Tibial nerve (tissue), 4 donors: Measurements from ENCODE around the gene JAZF1. TPM values are rescaled to one million over a fixed set of nuclear protein-coding genes. Genes with fewer than 3 reads are reported as not detected.

Source experiments
- DNase-seq, 2 donors: peaks; one replicate each; pipeline ENCODE4 v3.0.0-alpha.2; 2019; ENCODE audit warnings: low spot score in 2 of 2
- H3K27ac ChIP-seq, 4 donors: fragments of 200-600 bp; sonication (generic) in 3 of 4; one replicate each; pipeline ENCODE4 v1.5.1; 2017 to 2019; ENCODE audit warnings: mild to moderate bottlenecking in 1 of 4
- H3K27me3 ChIP-seq, 2 donors: fragments of 200-600 bp; sonication (generic) in 1 of 2; one replicate each; pipeline versions ENCODE4 v1.5.1 to v1.6.0; 2017 to 2019
- H3K36me3 ChIP-seq, 3 donors: fragments of 200-600 bp; sonication (generic); one replicate each; pipeline ENCODE4 v1.5.1; 2018 to 2019
- H3K4me1 ChIP-seq, 4 donors: fragments of 200-600 bp; sonication (generic) in 3 of 4; one replicate each; pipeline ENCODE4 v1.5.1; 2017 to 2019
- H3K4me3 ChIP-seq, 4 donors: fragments of 200-600 bp; sonication (generic) in 3 of 4; one replicate each; pipeline ENCODE4 v1.5.1; 2017 to 2019; ENCODE audit warnings: mild to moderate bottlenecking in 1 of 4, moderate library complexity in 1 of 4
- H3K9me3 ChIP-seq, 4 donors: fragments of 200-600 bp; sonication (generic) in 3 of 4; one replicate each; pipeline ENCODE4 v1.5.1; 2017 to 2019
- CTCF ChIP-seq, 5 experiments: fragments of 200-600 bp in 3 of 5; fragments of 450-650 bp in 2 of 5; sonication (generic) in 3 of 5; IDR thresholded peaks; one replicate each; pipeline ENCODE4 v1.5.1; 2016 to 2019; ENCODE audit warnings: antibody characterized with exemption in 5 of 5, mild to moderate bottlenecking in 3 of 5, moderate library complexity in 2 of 5
- EP300 ChIP-seq, 2 donors: sonication (generic); formaldehyde crosslinking; IDR thresholded peaks; one replicate each; pipeline ENCODE4 v1.6.1; 2017; ENCODE audit warnings: antibody characterized with exemption in 2 of 2, mild to moderate bottlenecking in 1 of 2
- POLR2A ChIP-seq, 2 donors: fragments of 450-650 bp; IDR thresholded peaks; one replicate each; pipeline ENCODE4 v1.6.1; 2017; ENCODE audit warnings: antibody characterized with exemption in 2 of 2, mild to moderate bottlenecking in 2 of 2, moderate library complexity in 2 of 2
- WGBS, 2 donors: methylation state at CpG; one replicate each; pipeline ENCODE4 v1.1.5; 2018; 5-methylcytosine and 5-hydroxymethylcytosine counted together
- total RNA-seq, 4 donors: library from RNA; depleted of rRNA; stranded (reverse); fragments of >200 nt; gene quantifications; one replicate each; pipeline ENCODE4 v1.1.0, GENCODE V29; 2016

The JAZF1 gene
- total RNA-seq, 4 donors from 2014 or later = 6.9 to 17.5 (median 10.7) TPM

- WGBS, 2 donors = 79 to 83% methylated on average over 3 of the region's 3 CpGs
- peaks cover 0 to 13% (median 0%) of the 10 kb centered on the region in 4 donors for H3K4me1 ChIP-seq
- no peaks in the 10 kb centered on the region for H3K9me3 ChIP-seq
- no peaks in the 10 kb centered on the region for H3K27me3 ChIP-seq
- peaks cover 0 to 9% (median 0%) of the 10 kb centered on the region in 3 donors for H3K36me3 ChIP-seq
- no peak for TF ChIP-seq CTCF (IDR thresholded peaks at IDR 0.05)
- TF ChIP-seq EP300 (IDR thresholded peaks at IDR 0.05) = no peak
- no peak for TF ChIP-seq POLR2A (IDR thresholded peaks at IDR 0.05)
- H3K4me3 ChIP-seq = no peak overlapping the region
- no peak overlapping the region for H3K27ac ChIP-seq
- no peak for DNase-seq
These were observed 44.8 kb downstream of the JAZF1 start for GRCh38 chr7:28135760-28136159.

- no peaks in the 10 kb centered on the region for H3K27me3 ChIP-seq
- peaks cover 0 to 9% (median 0%) of the 10 kb centered on the region in 3 donors for H3K36me3 ChIP-seq
- no peak overlapping the region for H3K27ac ChIP-seq
- H3K9me3 ChIP-seq = no peaks in the 10 kb centered on the region
- WGBS, 2 donors = 55 to 63% methylated on average over 4 of the region's 4 CpGs
- peaks cover 0 to 13% (median 0%) of the 10 kb centered on the region in 4 donors for H3K4me1 ChIP-seq
- no peak for TF ChIP-seq CTCF (IDR thresholded peaks at IDR 0.05)
- no peak for TF ChIP-seq EP300 (IDR thresholded peaks at IDR 0.05)
- no peak for TF ChIP-seq POLR2A (IDR thresholded peaks at IDR 0.05)
- no peak overlapping the region for H3K4me3 ChIP-seq
- DNase-seq = no peak
These were observed 45.3 kb downstream of the JAZF1 start for GRCh38 chr7:28135315-28135714.

- H3K27ac ChIP-seq = peak overlapping the region in 1 of 4 donors; percentile 36
- TF ChIP-seq EP300 (IDR thresholded peaks at IDR 0.05) = no peak
- TF ChIP-seq CTCF (IDR thresholded peaks at IDR 0.05) = no peak
- TF ChIP-seq POLR2A (IDR thresholded peaks at IDR 0.05) = no peak
- DNase-seq = no peak
- no peaks in the 10 kb centered on the region for H3K9me3 ChIP-seq
- H3K4me3 ChIP-seq = no peak overlapping the region
- H3K27me3 ChIP-seq = no peaks in the 10 kb centered on the region
- H3K4me1 ChIP-seq = peaks cover 0 to 19% (median 0%) of the 10 kb centered on the region in 4 donors
- peaks cover 0 to 9% (median 0%) of the 10 kb centered on the region in 3 donors for H3K36me3 ChIP-seq
- 90 to 100% methylated on average over 1 of the region's 1 CpG for WGBS, 2 donors
These were observed 46.7 kb downstream of the JAZF1 start for GRCh38 chr7:28133872-28134271.

- no peak for TF ChIP-seq CTCF (IDR thresholded peaks at IDR 0.05)
- H3K27me3 ChIP-seq = no peaks in the 10 kb centered on the region
- H3K36me3 ChIP-seq = peaks cover 0 to 9% (median 0%) of the 10 kb centered on the region in 3 donors
- no peak for DNase-seq
- 84 to 88% methylated on average over 1 of the region's 1 CpG for WGBS, 2 donors
- H3K27ac ChIP-seq = peak overlapping the region in 2 of 4 donors; percentile 14 to 36
- no peaks in the 10 kb centered on the region for H3K9me3 ChIP-seq
- H3K4me1 ChIP-seq = peaks cover 0 to 24% (median 0%) of the 10 kb centered on the region in 4 donors
- H3K4me3 ChIP-seq = no peak overlapping the region
These were observed 47.4 kb downstream of the JAZF1 start for GRCh38 chr7:28132959-28133870.

GRCh38 chr7:28130277-28130676 is 50.3 kb downstream of the JAZF1 start:
- no peak for DNase-seq
- Histone ChIP-seq H3K27ac (no peak overlapping the region), H3K27me3 (no peaks in the 10 kb centered on the region), H3K4me3 (no peak overlapping the region), H3K36me3 (no peaks in the 10 kb centered on the region), H3K4me1 (peaks cover 0 to 34% (median 0%) of the 10 kb centered on the region in 4 donors), H3K9me3 (no peaks in the 10 kb centered on the region)
- TF ChIP-seq POLR2A (IDR thresholded peaks at IDR 0.05) (no peak), CTCF (IDR thresholded peaks at IDR 0.05) (no peak), EP300 (IDR thresholded peaks at IDR 0.05) (no peak)
- 67 to 75% methylated on average over 3 of the region's 3 CpGs for WGBS, 2 donors
